ENCODE results near the gene TRIM47. TPM values are rescaled to one million over a fixed set of nuclear protein-coding genes. Genes with fewer than 3 reads are reported as not detected.
A peak's percentile ranks its signal among the peaks of the same experiment; 100 is the strongest.

Gene TRIM47
- total RNA-seq, 1 donor from 2014 or later, result 21.0 TPM

DNA sequence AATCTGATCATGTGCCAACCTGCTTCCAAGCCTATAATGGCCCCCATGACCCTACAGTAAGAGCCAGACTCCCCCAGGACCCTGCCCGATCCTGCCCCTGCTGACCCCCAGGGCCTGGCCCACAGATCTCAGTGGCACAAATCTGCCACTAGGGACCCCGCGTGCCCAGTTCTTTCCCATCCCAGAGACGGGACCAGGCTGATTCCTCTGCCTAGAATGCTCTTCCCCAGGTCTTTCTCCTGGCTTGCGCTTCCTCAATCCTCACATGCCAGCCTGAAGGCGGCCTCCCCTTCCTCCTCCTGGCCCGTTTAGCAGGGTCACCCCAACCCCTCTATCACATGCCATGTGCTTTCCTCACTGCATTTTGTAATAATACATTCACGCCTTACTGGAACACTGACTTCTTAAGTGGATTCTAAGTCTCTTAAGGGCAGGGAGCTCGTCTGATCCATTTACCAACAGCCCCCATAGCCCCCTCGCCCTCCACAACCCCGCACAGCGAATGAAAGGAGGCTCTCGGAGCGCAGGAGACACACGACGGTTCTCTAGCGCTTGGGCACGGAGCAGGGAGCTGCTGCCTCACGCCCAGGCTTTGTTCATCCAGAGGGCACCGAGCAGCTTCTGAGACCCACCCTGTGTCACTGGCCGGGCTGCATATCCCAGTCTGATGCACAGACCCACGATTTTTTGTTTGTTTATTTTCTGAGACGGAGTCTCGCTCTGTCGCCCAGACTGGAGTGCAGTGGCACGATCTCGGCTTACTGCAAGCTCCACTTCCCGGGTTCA lies 17.2 kb upstream of the TRIM47 start:
- no peaks in the 10 kb centered on the region for H3K27me3 ChIP-seq (ENCODE audit: low read depth)
- intact Hi-C loops (cut with DNase I), result no loop called here
- H3K9me3 ChIP-seq, result no peaks in the 10 kb centered on the region
- peaks cover 30% of the 10 kb centered on the region for H3K4me1 ChIP-seq
- peak overlapping the region; percentile 98 for H3K27ac ChIP-seq
- DNase-seq, result no peak
- TF ChIP-seq, protein P1, sequence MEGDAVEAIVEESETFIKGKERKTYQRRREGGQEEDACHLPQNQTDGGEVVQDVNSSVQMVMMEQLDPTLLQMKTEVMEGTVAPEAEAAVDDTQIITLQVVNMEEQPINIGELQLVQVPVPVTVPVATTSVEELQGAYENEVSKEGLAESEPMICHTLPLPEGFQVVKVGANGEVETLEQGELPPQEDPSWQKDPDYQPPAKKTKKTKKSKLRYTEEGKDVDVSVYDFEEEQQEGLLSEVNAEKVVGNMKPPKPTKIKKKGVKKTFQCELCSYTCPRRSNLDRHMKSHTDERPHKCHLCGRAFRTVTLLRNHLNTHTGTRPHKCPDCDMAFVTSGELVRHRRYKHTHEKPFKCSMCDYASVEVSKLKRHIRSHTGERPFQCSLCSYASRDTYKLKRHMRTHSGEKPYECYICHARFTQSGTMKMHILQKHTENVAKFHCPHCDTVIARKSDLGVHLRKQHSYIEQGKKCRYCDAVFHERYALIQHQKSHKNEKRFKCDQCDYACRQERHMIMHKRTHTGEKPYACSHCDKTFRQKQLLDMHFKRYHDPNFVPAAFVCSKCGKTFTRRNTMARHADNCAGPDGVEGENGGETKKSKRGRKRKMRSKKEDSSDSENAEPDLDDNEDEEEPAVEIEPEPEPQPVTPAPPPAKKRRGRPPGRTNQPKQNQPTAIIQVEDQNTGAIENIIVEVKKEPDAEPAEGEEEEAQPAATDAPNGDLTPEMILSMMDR (IDR thresholded peaks at IDR 0.05), result peak; percentile 18
- peaks cover 52% of the 10 kb centered on the region for H3K36me3 ChIP-seq
- peak overlapping the region; percentile 83 for H3K4me3 ChIP-seq
- peak in 1 of 2 donors; percentile 11 for ATAC-seq

DNA sequence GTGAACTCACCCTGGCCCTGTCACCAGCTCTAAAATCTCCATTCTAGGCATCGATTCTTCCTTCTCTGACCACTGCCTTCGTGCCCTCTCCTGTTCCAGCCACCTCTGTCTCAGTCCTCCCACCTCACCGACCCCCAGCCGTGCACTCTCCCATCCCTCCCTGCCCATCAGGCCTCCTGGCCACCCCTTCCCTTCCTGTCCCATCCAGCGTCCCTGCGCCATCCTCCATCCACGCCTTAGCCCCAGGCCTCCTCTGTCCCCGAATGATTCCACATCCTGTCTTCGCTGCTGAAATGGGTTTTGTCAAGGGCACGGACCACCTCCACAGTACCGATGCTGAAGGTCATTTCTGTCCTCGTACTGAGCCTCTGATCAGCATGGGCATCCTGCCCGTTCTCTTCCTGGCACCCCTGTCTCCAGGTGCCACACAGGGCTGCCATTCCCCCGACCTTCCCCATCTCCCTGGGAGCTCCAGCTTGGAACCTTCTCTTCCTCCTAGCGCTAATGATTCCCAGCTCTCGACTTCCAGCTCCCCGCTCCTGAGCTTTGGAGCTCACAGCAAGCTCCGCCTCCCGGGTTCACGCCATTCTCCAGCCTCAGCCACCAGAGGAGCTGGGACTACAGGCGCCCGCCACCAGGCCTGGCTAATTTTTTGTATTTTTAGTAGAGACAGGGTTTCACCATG lies 15.8 kb upstream of the TRIM47 start:
- DNase-seq (no peak), ATAC-seq (no peak)
- TF ChIP-seq, protein P1 (IDR thresholded peaks at IDR 0.05), result no peak
- intact Hi-C loops (cut with DNase I), result no loop called here
- no peaks in the 10 kb centered on the region for H3K9me3 ChIP-seq
- H3K27ac ChIP-seq, result no peak overlapping the region
- H3K27me3 ChIP-seq (ENCODE audit: low read depth), result no peaks in the 10 kb centered on the region
- no peak overlapping the region for H3K4me3 ChIP-seq
- peaks cover 51% of the 10 kb centered on the region for H3K36me3 ChIP-seq
- peaks cover 30% of the 10 kb centered on the region for H3K4me1 ChIP-seq

DNA sequence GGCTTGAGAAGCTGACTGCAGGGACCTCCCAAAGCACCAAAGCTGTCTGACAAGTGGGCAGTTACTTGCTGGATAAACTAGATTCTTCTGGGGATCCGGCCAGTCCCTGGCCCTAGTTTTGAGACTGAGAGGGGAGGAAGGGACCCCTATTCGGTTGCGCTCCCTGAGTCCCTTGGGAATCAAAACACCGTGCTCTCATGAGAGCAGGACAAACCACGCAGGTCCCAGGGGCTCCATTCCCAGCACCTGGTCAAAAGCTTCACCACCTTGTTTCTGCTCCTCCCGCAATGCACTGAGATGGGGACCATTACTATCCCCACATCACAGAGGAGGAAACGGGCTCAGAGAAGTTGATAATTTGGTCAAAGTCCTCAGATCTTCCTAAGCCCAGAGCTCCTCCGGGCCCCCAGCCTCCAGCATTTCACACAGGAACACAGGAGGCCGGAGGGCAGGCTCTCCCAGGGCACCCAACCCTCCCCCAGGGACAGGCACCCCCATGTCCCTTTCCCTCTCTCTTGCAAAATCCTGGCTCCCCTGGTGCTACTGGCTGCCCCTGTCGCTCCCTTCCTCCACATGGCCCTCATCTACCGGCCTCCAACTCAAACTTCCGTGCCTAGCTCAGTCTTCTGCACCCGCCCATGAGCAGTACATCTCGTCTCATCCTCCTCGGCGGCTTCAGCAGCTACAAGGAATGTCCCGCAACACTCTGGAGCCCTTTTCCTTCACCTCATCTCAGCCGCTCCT lies 15.1 kb upstream of the TRIM47 start:
- Histone ChIP-seq H3K4me1 (peaks cover 30% of the 10 kb centered on the region), H3K9me3 (no peaks in the 10 kb centered on the region), H3K27me3 (ENCODE audit: low read depth) (no peaks in the 10 kb centered on the region), H3K36me3 (peaks cover 44% of the 10 kb centered on the region), H3K4me3 (no peak overlapping the region), H3K27ac (no peak overlapping the region)
- no peak for ATAC-seq
- intact Hi-C loops (cut with DNase I), result no loop called here
- no peak for DNase-seq
- TF ChIP-seq, protein P1 (IDR thresholded peaks at IDR 0.05), result no peak

DNA sequence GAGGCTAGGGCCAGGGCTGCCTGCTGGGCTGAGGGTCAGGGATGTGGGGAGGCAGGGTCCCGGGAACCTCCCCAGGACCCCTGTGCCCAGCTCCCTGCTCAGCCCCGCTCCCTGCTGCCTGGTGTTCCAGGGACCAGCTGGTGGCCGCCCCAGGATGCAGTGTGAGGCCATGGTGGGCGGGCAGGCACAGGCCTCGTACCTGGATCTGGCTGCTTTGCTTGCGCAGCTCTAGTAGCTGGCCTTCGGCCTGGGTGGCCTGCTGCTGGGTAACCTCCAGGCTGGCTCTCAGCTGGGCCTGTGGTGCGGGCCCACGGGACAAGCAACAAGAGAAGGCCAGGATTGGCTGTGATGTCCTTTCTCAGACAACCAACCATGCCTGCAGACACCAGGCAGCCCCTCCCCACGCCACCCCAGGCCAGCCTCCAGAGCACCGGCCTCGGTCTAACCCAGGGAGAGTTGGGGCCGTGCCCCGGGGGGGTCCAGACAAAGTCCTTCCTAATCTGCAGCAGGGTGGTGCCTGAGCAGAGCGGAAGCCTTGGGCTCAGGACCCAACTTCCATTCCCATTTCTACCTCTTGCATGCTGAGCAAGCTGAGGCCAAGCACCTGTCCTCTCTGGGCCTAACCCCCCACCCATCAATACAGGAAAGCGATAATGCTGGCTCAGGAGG lies 14.3 kb upstream of the TRIM47 start:
- intact Hi-C loops (cut with DNase I), result no loop called here
- no peak for ATAC-seq
- Histone ChIP-seq H3K4me1 (peaks cover 29% of the 10 kb centered on the region), H3K9me3 (no peaks in the 10 kb centered on the region), H3K36me3 (peaks cover 36% of the 10 kb centered on the region), H3K27ac (no peak overlapping the region), H3K27me3 (ENCODE audit: low read depth) (no peaks in the 10 kb centered on the region), H3K4me3 (no peak overlapping the region)
- no peak for DNase-seq
- TF ChIP-seq, protein P1 (IDR thresholded peaks at IDR 0.05), result no peak

Measured in lower lobe of right lung (tissue), 2 donors.